Inflammatory macrophage treated with lipopolysaccharide for 1 hour (primary cell): ENCODE results near the gene MYRF.

Experiments used
- DNase-seq, 2 donors: peaks; one replicate each; pipeline ENCODE4 v3.0.0-alpha.2; 2020 to 2022

MYRF gene

GRCh38 chr11:61762223-61762615 lies 9.8 kb downstream of the MYRF start:
- DNase-seq = no peak

GRCh38 chr11:61762798-61763197 lies 10.4 kb downstream of the MYRF start:
- no peak for DNase-seq

GRCh38 chr11:61763930-61764605 lies 11.6 kb downstream of the MYRF start:
- DNase-seq = no peak

- no peak for DNase-seq
These were observed 12.3 kb downstream of the MYRF start for GRCh38 chr11:61764606-61765260.

GRCh38 chr11:61765550-61766253 lies 13.3 kb downstream of the MYRF start:
- DNase-seq = no peak

- no peak for DNase-seq
These were observed 14.0 kb downstream of the MYRF start for GRCh38 chr11:61766353-61766841.

- no peak for DNase-seq
These were observed 16.1 kb downstream of the MYRF start for GRCh38 chr11:61768376-61769076.

GRCh38 chr11:61769169-61769920 lies 16.9 kb downstream of the MYRF start:
- no peak for DNase-seq

- DNase-seq = no peak
These were observed 17.7 kb downstream of the MYRF start for GRCh38 chr11:61769946-61770683.

- DNase-seq = no peak
These were observed 18.9 kb downstream of the MYRF start for GRCh38 chr11:61771195-61771894.

GRCh38 chr11:61771985-61772455 lies 19.6 kb downstream of the MYRF start:
- no peak for DNase-seq

GRCh38 chr11:61773356-61773755 lies 20.9 kb downstream of the MYRF start:
- no peak for DNase-seq

GRCh38 chr11:61773809-61774208 lies 21.4 kb downstream of the MYRF start:
- DNase-seq = no peak

- DNase-seq = no peak
These were observed 22.0 kb downstream of the MYRF start for GRCh38 chr11:61774411-61774810.

GRCh38 chr11:61775106-61775505 lies 22.7 kb downstream of the MYRF start:
- no peak for DNase-seq

GRCh38 chr11:61775606-61776554 lies 23.4 kb downstream of the MYRF start:
- no peak for DNase-seq

GRCh38 chr11:61776561-61777075 lies 24.2 kb downstream of the MYRF start:
- peak; percentile 63 to 89 for DNase-seq

GRCh38 chr11:61777234-61778090 lies 25.0 kb downstream of the MYRF start:
- peak in 1 of 2 donors; percentile 35 for DNase-seq
